Upper lobe of right lung (tissue), 1 donor: ENCODE results near the gene CIZ1. TPM values are rescaled to one million over a fixed set of nuclear protein-coding genes. Genes with fewer than 3 reads are reported as not detected.

Experiments
- ATAC-seq: fragments of 200-7000 bp; cut with Tn5 transposase; one replicate; pipeline ENCODE4 v1.9.1; 2020; ENCODE audit warnings: mild to moderate bottlenecking, moderate library complexity
- DNase-seq: peaks from one replicate; pipeline ENCODE4 v3.0.0-alpha.2; 2020
- H3K27ac ChIP-seq: fragments of 200-600 bp; one replicate; pipeline ENCODE4 v1.8.0; 2022
- H3K27me3 ChIP-seq: fragments of 200-600 bp; one replicate; pipeline ENCODE4 v1.8.0; 2022; ENCODE audit warnings: mild to moderate bottlenecking
- H3K36me3 ChIP-seq: fragments of 200-600 bp; one replicate; pipeline ENCODE4 v1.8.0; 2022
- H3K4me1 ChIP-seq: fragments of 200-600 bp; one replicate; pipeline ENCODE4 v1.8.0; 2022
- H3K4me3 ChIP-seq: fragments of 200-600 bp; one replicate; pipeline ENCODE4 v1.8.0; 2022; ENCODE audit warnings: mild to moderate bottlenecking
- H3K9me3 ChIP-seq: fragments of 200-600 bp; one replicate; pipeline ENCODE4 v1.8.0; 2022
- CTCF ChIP-seq: fragments of 200-600 bp; IDR thresholded peaks from one replicate; pipeline ENCODE4 v1.8.0; 2022; ENCODE audit warnings: antibody characterized with exemption
- intact Hi-C: fragments of 100-400 bp; cut with DNase I; formaldehyde crosslinking; loops from one replicate; pipeline ENCODE4 v1.11.0; 2022
- total RNA-seq: library from RNA; stranded (reverse); fragmentation: NEBNext Ultra II Directional; extraction: Animal tissue kit (Norgen Biotek cat#: 25700); gene quantifications from one replicate; pipeline ENCODE4 v1.2.1, GENCODE V29; 2021
- donor health status: DM: no; HTN: yes; CAD: no; lungs with severe emphysema.

CIZ1 gene
- total RNA-seq, 1 donor from 2014 or later = 107 TPM

DNA sequence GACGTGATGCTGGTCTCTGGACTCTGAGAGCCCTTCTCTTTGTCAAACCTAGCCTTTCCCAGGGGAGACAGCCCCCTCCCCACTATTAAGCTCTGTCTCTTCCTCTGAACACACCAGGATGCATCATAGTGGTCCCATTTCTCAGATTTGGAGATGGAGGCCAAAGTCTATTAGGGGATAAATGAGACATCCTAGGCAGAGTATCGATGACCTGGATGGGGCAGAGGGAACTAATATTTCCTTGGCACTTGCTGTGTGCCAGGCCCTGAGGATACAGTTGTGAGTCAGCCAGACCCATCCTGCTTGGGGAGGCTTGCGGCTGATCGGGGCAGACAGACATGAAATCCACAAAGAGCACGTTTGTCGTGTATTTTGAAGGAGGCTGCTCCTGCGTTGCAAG, 17.0 kb upstream of the CIZ1 start:
- H3K4me1 ChIP-seq = peaks cover 7% of the 10 kb centered on the region
- no peak overlapping the region for H3K4me3 ChIP-seq
- ATAC-seq (no peak), DNase-seq (no peak)
- intact Hi-C loops = no loop called here
- no peak for TF ChIP-seq CTCF
- H3K27ac ChIP-seq = no peak overlapping the region
- H3K27me3 ChIP-seq = peaks cover 25% of the 10 kb centered on the region
- H3K9me3 ChIP-seq = no peaks in the 10 kb centered on the region
- H3K36me3 ChIP-seq = no peaks in the 10 kb centered on the region

GRCh38 chr9:128206916-128207910, 15.8 kb upstream of the CIZ1 start:
- H3K4me1 ChIP-seq = peaks cover 10% of the 10 kb centered on the region
- intact Hi-C loops = no loop called here
- DNase-seq (no peak), ATAC-seq (no peak)
- peaks cover 25% of the 10 kb centered on the region for H3K27me3 ChIP-seq
- H3K27ac ChIP-seq = no peak overlapping the region
- TF ChIP-seq CTCF = no peak
- H3K9me3 ChIP-seq = no peaks in the 10 kb centered on the region
- no peaks in the 10 kb centered on the region for H3K36me3 ChIP-seq
- no peak overlapping the region for H3K4me3 ChIP-seq

DNA sequence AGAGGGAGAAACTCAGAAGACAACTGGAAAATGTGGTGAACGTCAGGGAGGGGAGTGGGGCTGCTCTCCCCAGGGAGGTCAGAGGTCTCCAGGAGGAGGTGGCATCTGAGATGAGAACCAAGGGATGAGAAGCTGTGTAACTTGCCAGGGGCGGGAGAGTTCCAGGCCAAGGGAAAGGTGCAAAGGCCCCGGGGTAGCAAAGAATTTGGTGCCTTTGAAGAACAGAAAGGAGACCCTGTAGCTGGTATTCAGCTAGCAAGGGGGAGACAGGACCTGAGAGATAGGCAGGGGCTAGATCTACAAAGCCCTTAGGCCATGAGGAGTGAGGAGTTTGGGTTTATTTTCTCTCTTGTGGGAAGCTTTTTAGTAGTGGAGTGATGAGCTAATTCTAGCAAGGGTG, 15.1 kb upstream of the CIZ1 start:
- Histone ChIP-seq H3K27me3 (peaks cover 25% of the 10 kb centered on the region), H3K4me3 (no peak overlapping the region), H3K27ac (no peak overlapping the region), H3K9me3 (no peaks in the 10 kb centered on the region), H3K4me1 (peaks cover 10% of the 10 kb centered on the region), H3K36me3 (no peaks in the 10 kb centered on the region)
- no peak for TF ChIP-seq CTCF
- no peak for DNase-seq
- ATAC-seq = no peak
- intact Hi-C loops = no loop called here

DNA sequence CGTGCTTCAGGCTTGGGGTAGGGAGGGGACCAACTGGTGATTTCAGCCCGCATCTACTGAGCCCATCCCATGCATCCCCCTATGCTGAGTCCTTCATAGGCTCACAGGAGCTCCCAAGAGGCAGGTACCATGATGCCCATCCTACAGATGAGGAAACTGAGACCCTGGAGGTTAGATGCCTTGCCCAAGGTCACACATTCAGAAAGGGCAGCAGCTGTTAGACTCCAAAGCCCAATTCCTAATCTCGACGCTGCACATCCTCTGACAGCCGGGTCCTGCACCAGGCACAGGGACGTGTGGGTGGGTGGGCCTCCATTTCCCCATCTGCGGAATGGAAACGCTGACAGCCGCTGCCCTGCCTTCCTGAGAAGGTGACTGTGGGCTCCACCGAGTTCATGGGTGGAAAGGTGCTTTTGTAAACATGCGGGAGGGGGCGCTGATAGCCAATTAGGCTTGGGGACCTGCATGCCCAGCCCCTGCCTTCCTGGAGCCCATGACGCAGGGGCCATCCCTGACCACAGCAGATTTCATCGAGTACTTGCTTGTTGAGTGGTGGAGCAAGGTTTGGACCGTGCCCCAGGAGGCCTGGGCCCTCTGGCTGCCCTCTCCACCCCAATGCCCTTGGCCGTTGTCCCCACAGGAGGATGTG, 14.0 kb upstream of the CIZ1 start:
- Histone ChIP-seq H3K36me3 (no peaks in the 10 kb centered on the region), H3K4me3 (no peak overlapping the region), H3K4me1 (peaks cover 10% of the 10 kb centered on the region), H3K27ac (no peak overlapping the region), H3K27me3 (peaks cover 25% of the 10 kb centered on the region), H3K9me3 (no peaks in the 10 kb centered on the region)
- TF ChIP-seq CTCF = no peak
- intact Hi-C loops = no loop called here
- ATAC-seq = no peak
- no peak for DNase-seq

DNA sequence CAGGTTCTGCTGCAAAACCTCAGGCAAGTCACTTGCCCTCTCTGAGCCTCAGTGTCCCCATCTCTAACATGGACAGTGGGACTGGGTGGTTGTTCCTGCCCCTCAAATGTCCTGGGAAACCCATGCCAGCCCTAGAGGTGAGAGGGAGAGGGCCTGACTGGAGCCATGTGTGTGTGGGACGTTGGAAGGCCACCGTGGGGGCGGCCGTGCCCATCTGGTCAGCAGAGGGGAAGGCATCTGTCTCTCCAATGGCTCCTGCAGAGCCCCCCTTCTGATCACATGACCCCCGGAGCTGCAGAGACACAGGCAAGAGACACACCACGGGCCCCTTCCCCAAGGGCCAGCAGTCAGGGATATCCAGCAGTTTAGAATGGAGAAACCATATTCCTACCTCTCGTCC, 13.5 kb upstream of the CIZ1 start:
- DNase-seq (no peak), ATAC-seq (no peak)
- no peak for TF ChIP-seq CTCF
- Histone ChIP-seq H3K27me3 (peaks cover 25% of the 10 kb centered on the region), H3K4me3 (no peak overlapping the region), H3K36me3 (no peaks in the 10 kb centered on the region), H3K27ac (no peak overlapping the region), H3K4me1 (peaks cover 10% of the 10 kb centered on the region), H3K9me3 (no peaks in the 10 kb centered on the region)
- intact Hi-C loops = no loop called here
